GDM1 (cell line): ENCODE data around the gene ATP2C1.
"Not testable (repeated sequence)": the region's sequence is repeated elsewhere in the genome, so short reads cannot be mapped to it uniquely, and the experiment has no call there.

Source experiments
- DNase-seq: peaks from one replicate; lab custom pipeline; 2025; lab: John Stamatoyannopoulos, UW

ATP2C1 gene

DNA sequence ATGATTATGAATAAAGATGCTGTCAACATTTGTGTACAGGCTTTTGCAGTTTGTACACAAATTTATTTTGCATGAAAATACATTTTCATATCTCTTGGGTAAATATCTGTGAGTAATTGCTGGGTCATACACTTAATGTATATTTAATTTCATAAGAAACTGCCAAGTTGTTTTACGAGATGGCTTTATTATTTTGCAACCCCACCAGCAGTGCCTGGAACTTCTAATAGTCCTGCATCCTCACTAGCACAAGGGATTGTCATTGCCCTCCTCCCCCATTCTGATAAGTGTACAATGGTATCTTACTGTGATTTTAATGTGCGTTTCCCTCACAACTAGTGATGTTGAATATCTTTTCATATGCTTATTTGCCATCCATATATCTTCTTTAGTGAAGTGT, 87.6 kb downstream of the ATP2C1 start:
- DNase-seq = no peak

GRCh38 chr3:130990282-130990681, 96.4 kb downstream of the ATP2C1 start:
- no peak for DNase-seq

DNA sequence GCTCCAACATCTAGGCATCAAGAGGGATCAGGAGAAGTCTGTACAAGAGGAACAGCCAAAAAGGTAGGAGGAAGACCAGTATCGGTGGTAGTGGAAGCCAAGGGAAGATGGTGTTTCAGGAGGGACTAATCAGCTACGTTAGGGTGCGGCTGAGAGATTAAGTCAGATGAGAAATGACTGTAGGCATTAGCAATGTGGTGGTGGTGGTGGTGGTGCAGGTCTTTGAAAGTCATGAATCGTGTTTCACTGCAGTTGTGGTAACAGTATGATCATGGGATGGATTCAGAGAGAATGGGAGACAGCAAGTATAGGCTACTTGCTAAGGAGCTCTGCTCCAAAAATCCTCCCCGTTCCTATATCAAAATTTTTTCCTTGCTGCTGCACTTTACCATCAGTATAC, 97.2 kb downstream of the ATP2C1 start:
- no peak for DNase-seq

GRCh38 chr3:130992344-130992743, 98.5 kb downstream of the ATP2C1 start:
- DNase-seq = no peak

DNA sequence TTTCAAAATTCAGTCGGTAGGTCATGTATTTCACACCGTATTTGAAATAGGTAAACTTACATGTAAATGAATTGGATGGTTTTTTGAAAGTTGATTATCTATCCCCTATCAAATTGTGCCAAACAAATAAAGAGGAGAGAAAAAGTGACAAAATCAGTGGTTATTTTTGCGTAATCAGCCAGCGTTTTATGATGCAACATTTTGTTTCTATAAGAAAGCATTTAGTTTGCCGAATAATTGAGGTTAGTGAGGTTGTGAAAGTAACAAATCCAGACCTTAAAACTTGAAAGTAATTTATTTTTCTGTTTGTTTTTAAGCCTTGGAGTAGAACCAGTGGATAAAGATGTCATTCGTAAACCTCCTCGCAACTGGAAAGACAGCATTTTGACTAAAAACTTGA, 103.4 kb downstream of the ATP2C1 start:
- DNase-seq = no peak

DNA sequence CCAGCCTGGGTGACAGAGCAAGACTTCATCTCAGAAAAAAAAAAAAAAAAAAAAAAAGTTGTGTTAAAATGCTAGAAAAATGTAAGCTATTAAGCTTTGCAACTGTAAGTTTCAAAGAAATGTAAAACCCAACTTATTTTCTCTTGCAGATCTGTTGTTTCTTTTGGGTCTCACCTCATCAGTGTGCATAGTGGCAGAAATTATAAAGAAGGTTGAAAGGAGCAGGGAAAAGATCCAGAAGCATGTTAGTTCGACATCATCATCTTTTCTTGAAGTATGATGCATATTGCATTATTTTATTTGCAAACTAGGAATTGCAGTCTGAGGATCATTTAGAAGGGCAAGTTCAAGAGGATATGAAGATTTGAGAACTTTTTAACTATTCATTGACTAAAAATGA, 107.2 kb downstream of the ATP2C1 start:
- DNase-seq = no peak

DNA sequence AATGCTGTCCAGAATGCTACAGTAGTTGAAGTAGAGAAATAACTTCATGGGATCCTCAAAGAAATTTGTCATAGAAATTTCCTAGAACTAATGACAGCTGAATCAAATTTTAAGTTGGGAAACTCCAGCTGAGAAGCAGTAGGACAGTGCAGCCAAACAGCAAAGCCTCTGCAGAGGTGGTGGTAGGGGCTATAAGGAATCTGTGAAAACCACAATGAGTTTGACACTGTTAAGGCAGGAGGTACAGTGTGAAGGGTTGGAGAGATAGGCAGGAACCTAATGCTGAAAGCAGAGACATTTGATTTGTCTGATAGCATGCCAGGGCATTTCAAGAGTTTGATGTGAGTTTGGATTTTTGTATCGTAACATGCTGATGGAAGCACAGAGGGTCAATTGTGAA, 110.7 kb downstream of the ATP2C1 start:
- no peak for DNase-seq

GRCh38 chr3:131007256-131007655, 113.4 kb downstream of the ATP2C1 start:
- no peak for DNase-seq

DNA sequence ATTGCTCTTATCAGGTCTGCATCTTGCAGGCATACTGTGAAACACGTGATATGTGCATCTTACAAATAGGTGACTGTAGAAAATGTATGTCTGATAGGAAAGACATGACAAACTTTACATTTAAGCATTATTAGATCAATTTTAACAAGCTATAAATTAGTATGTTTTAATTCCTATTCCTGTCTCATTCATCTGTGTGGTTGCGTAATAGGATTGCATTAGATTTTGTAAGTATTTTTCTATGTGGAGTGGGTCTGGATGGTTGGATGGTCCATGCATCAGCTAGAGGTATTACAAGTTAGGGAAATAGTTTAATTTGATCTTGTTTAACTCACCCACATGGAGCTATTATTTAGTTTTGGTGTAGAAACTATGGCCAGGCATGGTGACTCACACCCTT, 113.9 kb downstream of the ATP2C1 start:
- no peak for DNase-seq

DNA sequence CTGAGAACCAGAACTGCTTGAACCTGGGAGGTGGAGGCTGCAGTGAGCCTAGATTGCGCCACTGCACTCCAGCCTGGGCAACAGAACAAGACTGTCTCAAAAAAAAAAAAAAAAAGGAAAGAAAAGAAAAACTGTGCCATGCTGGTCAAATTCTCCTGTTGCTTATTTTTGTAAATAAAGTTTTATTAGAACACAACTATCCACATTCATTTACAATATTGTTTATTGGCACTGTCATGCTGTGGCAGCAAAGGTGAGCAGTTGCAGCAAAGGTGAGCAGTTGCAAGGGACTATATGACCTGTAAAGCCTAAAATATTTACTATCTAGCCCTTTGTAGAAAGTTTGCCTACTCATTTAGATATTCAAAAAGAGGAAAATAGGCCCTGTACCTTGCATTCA, 114.4 kb downstream of the ATP2C1 start:
- DNase-seq = no peak

DNA sequence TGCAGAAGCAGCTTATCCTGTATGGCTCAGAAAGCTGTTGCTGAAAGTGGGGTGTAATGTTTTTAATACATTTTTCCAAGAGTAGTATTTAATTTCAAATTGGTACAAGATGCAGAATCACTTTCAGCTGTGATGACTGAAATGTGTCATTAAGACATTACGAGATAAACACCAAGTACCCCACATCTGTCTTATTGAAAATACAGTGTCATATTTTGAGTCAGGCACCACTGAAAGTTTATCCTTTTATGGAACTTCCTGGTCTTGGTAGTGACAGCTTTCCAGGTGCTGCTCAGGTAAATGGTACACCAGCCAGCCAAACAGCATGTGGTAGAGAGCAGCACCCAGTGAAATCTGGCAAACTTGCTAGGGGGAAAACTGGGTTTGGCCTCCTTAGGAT, 115.8 kb downstream of the ATP2C1 start:
- no peak for DNase-seq

- DNase-seq = no peak
Observed at GRCh38 chr3:131018970-131019369, 125.1 kb downstream of the ATP2C1 start.

GRCh38 chr3:131020122-131020693, 126.3 kb downstream of the ATP2C1 start:
- peak; percentile 18 for DNase-seq

- no peak for DNase-seq
Observed at GRCh38 chr3:131025539-131025938, 131.7 kb downstream of the ATP2C1 start.

DNA sequence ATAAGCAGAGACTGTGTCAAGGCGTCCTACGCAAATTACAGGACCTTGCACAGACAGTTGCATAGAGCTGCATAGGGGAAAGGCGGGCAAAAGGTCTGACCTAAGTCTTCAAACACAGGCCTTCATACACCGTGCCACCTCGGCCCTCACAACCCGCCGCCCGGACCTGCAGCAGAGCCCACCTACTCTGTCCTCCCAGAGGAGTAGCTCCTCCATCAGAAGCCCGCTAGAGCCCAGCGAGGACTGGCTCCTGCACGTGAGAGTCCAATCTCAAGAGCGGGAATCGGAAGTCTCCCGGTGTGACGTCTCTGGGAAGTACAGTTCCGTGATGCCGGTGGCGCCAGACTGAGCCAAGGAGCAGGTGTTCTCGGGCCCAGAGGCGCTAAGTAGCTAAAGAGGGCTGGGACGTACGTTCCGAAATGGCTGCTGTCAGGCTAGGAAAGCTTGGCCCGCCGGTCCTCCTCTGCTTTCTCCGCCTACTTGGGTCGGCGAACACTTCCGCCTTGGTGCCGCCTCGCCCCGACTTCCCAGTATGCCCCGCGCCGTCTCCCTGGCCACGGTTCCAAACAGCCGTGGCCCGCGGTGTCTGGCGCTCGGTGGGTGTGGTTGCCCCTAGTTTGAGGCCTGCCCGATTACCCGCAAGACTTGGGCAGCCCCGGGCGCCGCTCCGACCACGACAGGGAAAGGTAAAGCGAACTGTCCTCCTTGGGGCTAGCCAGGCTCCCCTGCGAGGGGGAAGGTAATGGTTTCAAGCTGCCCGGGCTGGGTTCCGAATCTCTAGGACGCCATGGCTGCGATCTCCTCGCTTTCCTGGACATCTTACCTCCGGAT, 132.7 kb downstream of the ATP2C1 start, which contains the start of the genes ASTE1 and NEK11:
ASTE1 (minus strand) TSS at position 505 of the 831 bp plus-strand sequence. CDS start 1,519 bp downstream, outside the sequence.
NEK11 (plus strand) TSS at position 557 of the 831 bp plus-strand sequence. CDS start 2,832 bp downstream, outside the sequence.
- DNase-seq = peak; percentile 82

GRCh38 chr3:131028844-131029243, 135.0 kb downstream of the ATP2C1 start:
- DNase-seq = no peak

GRCh38 chr3:131031660-131032059, 137.8 kb downstream of the ATP2C1 start:
- DNase-seq = no peak

- DNase-seq = no peak
Observed at GRCh38 chr3:131033480-131034080, 139.7 kb downstream of the ATP2C1 start.

GRCh38 chr3:131036200-131036816, 142.4 kb downstream of the ATP2C1 start:
- DNase-seq = no peak

DNA sequence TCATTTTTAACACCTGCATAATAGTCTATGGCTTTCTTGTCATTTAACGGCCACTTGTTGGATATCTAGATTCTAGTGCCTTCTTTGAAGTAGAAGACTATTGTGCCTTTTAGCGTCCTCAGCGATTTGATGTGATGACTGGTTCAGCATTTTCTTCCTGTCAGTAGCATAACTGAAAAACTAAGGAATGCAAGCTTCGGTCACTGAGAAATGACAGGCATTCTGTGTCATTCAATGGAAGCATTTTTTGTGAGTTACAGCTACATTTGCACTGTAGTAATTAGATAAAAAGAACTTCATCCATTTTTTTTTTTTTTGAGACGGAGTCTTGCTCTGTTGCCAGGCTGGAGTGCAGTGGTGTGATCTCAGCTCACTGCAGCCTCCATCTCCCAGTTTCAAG, 143.1 kb downstream of the ATP2C1 start:
- no peak for DNase-seq

- no peak for DNase-seq
Observed at GRCh38 chr3:131038326-131038725, 144.4 kb downstream of the ATP2C1 start.

- DNase-seq = not testable (repeated sequence)
Observed at GRCh38 chr3:131042271-131042985, 148.5 kb downstream of the ATP2C1 start.
